ENCODE results near the gene TRUB1.

TRUB1 gene

DNA sequence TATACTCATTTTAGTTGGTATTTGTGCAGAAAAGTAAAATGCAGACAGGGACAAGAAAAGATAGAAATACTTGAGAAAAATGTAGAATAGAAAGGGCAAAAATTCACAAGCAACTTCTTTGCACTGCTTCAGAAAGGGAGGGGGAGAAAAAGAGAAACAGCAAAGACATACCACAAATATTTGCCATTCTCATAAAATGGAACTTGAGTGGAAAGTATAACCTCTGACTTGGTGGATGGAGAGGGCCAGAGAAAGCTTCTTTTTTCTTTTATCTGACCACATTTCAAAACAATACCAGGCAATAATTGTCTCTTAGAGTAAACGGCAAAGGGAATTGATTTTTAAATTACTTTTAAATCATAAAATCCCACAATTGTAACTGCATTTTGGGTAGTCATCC lies 35.8 kb upstream of the TRUB1 start:
- TF ChIP-seq, protein P1, sequence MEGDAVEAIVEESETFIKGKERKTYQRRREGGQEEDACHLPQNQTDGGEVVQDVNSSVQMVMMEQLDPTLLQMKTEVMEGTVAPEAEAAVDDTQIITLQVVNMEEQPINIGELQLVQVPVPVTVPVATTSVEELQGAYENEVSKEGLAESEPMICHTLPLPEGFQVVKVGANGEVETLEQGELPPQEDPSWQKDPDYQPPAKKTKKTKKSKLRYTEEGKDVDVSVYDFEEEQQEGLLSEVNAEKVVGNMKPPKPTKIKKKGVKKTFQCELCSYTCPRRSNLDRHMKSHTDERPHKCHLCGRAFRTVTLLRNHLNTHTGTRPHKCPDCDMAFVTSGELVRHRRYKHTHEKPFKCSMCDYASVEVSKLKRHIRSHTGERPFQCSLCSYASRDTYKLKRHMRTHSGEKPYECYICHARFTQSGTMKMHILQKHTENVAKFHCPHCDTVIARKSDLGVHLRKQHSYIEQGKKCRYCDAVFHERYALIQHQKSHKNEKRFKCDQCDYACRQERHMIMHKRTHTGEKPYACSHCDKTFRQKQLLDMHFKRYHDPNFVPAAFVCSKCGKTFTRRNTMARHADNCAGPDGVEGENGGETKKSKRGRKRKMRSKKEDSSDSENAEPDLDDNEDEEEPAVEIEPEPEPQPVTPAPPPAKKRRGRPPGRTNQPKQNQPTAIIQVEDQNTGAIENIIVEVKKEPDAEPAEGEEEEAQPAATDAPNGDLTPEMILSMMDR (IDR thresholded peaks at IDR 0.05; ENCODE audit: low read depth, low read length), result no peak
- DNase-seq (ENCODE audit: low read depth in 2 of 2), result peak in 1 of 2 donors; percentile 36
- H3K4me3 ChIP-seq (replicated peaks in 1 of 2; ENCODE audit: low read depth in 2 of 2, low read length in 2 of 2), result no peak overlapping the region

DNA sequence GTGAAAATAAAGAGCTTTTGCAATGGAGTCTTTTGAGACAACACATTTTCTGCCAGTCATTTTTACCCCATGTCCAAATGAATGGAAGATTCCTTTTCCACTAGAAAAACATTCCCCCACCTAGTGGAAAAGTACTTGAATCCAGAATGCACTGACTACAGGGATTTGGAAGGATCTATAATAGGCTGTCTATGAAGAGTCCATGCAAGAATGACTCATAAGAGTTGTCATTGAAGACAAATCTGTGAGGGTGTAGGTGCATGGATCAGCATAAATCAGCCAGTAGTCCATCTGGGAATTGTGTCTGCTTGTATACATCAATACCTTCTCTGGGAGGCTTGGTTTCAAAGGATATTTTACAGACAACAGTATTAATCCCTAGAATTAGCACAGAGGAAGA lies 32.5 kb upstream of the TRUB1 start:
- TF ChIP-seq, protein P1 (IDR thresholded peaks at IDR 0.05; ENCODE audit: low read depth, low read length), result no peak
- H3K4me3 ChIP-seq (replicated peaks in 1 of 2; ENCODE audit: low read depth in 2 of 2, low read length in 2 of 2), result no peak overlapping the region
- peak in 1 of 2 donors; percentile 23 for DNase-seq (ENCODE audit: low read depth in 2 of 2)

DNA sequence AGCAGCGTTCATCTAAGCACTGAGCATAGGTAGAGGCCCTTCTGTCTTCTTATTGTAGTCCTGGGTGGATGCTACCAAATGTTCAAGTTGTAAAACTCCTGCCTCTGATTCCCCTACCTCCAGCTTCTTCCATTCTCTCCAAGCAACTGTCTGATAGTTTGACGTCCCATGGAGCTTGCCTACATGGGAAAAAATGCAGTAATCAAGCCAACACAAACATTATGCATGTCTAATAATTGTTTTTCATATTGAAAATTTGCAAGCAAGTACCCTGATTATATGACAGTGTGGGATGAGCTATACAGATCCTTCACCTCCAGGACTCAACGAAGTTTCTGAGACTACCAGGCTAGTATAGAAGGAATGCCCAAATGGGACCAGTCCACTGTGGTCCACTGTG lies 31.0 kb upstream of the TRUB1 start:
- no peak for DNase-seq (ENCODE audit: low read depth in 2 of 2)
- no peak overlapping the region for H3K4me3 ChIP-seq (replicated peaks in 1 of 2; ENCODE audit: low read depth in 2 of 2, low read length in 2 of 2)
- TF ChIP-seq, protein P1 (IDR thresholded peaks at IDR 0.05; ENCODE audit: low read depth, low read length), result no peak

DNA sequence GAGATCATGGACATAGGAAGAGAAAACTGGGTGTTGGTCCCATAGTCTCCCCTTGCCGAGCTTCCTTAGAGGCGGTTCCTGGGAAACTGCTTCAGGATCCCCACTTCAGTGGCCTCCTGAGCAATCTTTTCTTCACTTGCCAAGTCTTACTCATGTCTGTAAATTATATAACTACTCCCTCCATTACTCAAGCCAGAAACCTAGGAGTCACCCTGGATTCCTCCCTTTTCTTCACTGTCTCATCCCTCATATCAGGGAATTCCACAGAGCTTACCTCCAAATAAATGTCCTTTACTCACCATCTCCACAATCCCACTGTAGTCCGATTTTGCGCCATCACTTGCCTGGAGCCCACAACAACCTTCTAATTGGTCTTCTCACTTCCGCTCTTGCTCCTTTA lies 29.1 kb upstream of the TRUB1 start:
- no peak overlapping the region for H3K4me3 ChIP-seq (replicated peaks in 1 of 2; ENCODE audit: low read depth in 2 of 2, low read length in 2 of 2)
- no peak for DNase-seq (ENCODE audit: low read depth in 2 of 2)
- TF ChIP-seq, protein P1 (IDR thresholded peaks at IDR 0.05; ENCODE audit: low read depth, low read length), result no peak

DNA sequence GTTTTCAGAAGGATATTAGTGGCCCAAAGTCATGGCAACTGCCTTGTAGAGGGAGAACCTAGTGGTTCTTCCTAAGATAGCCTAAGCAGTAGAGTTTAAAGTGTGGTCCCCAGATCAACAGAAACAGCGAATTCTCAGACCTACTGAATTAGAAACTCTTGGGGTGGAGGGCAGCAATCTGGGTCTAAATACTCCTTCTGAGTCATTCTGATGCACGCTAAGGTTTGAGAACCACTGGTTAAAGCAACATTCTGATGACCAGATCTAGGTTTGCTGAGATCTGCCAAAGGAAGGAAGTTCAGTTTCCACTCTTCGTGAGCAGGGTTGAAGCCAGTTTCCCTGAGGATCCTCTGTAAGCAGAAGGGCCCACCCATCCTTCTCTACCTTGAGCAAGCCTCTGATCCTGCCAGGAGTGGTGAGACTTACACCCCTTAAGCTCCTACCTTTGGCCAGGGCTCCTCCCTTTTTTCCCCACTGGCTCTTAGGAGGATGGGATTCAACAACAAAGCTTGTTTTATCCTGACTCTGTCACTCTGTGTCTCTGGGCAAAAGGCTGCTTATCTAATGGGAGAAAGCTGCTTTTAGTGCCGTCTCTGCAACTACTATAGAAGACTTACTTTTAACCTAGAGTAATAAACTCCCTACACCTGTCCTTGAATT lies 26.8 kb upstream of the TRUB1 start:
- TF ChIP-seq, protein P1 (IDR thresholded peaks at IDR 0.05; ENCODE audit: low read depth, low read length), result no peak
- DNase-seq (ENCODE audit: low read depth in 2 of 2), result no peak
- no peak overlapping the region for H3K4me3 ChIP-seq (replicated peaks in 1 of 2; ENCODE audit: low read depth in 2 of 2, low read length in 2 of 2)

DNA sequence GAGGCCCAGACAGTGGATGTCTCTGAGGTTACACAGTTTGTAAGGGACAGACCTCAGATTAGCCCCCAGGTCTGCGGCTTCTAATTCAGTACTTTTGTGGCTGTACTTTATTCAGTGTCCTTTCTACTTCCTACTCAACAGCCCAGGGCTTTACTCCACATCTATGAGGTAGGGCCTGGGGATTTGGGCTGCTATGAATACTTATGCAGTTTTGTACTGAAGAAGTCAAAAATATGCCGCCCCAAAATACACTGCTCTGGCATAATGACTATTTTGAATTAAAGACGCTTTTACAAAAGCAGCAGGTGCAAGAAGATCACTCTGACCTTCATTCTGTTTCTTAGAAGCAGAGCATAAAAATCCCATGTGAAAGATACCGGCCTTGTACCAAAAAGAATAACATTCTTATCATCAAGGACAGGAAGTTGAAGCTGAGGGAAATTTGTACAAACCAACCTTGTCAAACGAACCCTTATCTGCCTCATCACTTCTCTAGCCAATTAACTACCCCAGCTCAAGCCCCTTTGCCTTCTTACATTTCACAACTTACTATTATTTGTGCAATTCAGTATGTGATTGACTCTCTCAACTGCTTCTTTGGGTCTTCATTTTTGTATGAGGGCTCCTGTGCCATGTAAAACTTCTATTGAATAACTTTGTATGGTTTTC lies 26.1 kb upstream of the TRUB1 start:
- DNase-seq (ENCODE audit: low read depth in 2 of 2), result peak in 1 of 2 donors; percentile 36
- no peak overlapping the region for H3K4me3 ChIP-seq (replicated peaks in 1 of 2; ENCODE audit: low read depth in 2 of 2, low read length in 2 of 2)
- TF ChIP-seq, protein P1 (IDR thresholded peaks at IDR 0.05; ENCODE audit: low read depth, low read length), result no peak
